ENCODE results near the gene SETD9. TPM values are rescaled to one million over a fixed set of nuclear protein-coding genes. Genes with fewer than 3 reads are reported as not detected.

Gene SETD9
- total RNA-seq, 2 donors from 2014 or later = 5.0 to 14.5 TPM

- Mint-ChIP-seq H3K4me3 (no peak overlapping the region), H3K9me3 (no peaks in the 10 kb centered on the region), H3K4me1 (peaks cover 5% of the 10 kb centered on the region), H3K27ac (no peak overlapping the region), H3K36me3 (ENCODE audit: low read depth) (peaks cover 11% of the 10 kb centered on the region), H3K27me3 (peaks cover 19% of the 10 kb centered on the region)
- ATAC-seq (replicated peaks) = no peak
Observed at GRCh38 chr5:56954262-56954661, 44.9 kb downstream of the SETD9 start.

- Mint-ChIP-seq H3K9me3 (no peaks in the 10 kb centered on the region), H3K4me1 (no peaks in the 10 kb centered on the region), H3K4me3 (no peak overlapping the region), H3K27me3 (peaks cover 32% of the 10 kb centered on the region), H3K36me3 (ENCODE audit: low read depth) (no peaks in the 10 kb centered on the region), H3K27ac (no peak overlapping the region)
- no peak for ATAC-seq (replicated peaks)
Observed at GRCh38 chr5:56958595-56958994, 49.2 kb downstream of the SETD9 start.

- no peak for ATAC-seq (replicated peaks)
- H3K9me3 Mint-ChIP-seq = no peaks in the 10 kb centered on the region
- H3K36me3 Mint-ChIP-seq (ENCODE audit: low read depth) = no peaks in the 10 kb centered on the region
- H3K27me3 Mint-ChIP-seq = peaks cover 33% of the 10 kb centered on the region
- no peak overlapping the region for H3K27ac Mint-ChIP-seq
- no peaks in the 10 kb centered on the region for H3K4me1 Mint-ChIP-seq
- H3K4me3 Mint-ChIP-seq = no peak overlapping the region
Observed at GRCh38 chr5:56959326-56959725, 49.9 kb downstream of the SETD9 start.

GRCh38 chr5:56961746-56962145 lies 52.4 kb downstream of the SETD9 start:
- Mint-ChIP-seq H3K27ac (no peak overlapping the region), H3K9me3 (no peaks in the 10 kb centered on the region), H3K4me3 (no peak overlapping the region), H3K36me3 (ENCODE audit: low read depth) (no peaks in the 10 kb centered on the region), H3K27me3 (peaks cover 38% of the 10 kb centered on the region), H3K4me1 (no peaks in the 10 kb centered on the region)
- no peak for ATAC-seq (replicated peaks)

- Mint-ChIP-seq H3K4me1 (no peaks in the 10 kb centered on the region), H3K4me3 (no peak overlapping the region), H3K36me3 (ENCODE audit: low read depth) (no peaks in the 10 kb centered on the region), H3K27me3 (peaks cover 39% of the 10 kb centered on the region), H3K27ac (no peak overlapping the region), H3K9me3 (no peaks in the 10 kb centered on the region)
- ATAC-seq (replicated peaks) = no peak
Observed at GRCh38 chr5:56962286-56962685, 52.9 kb downstream of the SETD9 start.

GRCh38 chr5:56963246-56963645 lies 53.9 kb downstream of the SETD9 start:
- no peak for ATAC-seq (replicated peaks)
- Mint-ChIP-seq H3K4me3 (no peak overlapping the region), H3K27ac (no peak overlapping the region), H3K9me3 (no peaks in the 10 kb centered on the region), H3K27me3 (peaks cover 41% of the 10 kb centered on the region), H3K4me1 (no peaks in the 10 kb centered on the region), H3K36me3 (ENCODE audit: low read depth) (no peaks in the 10 kb centered on the region)

- no peaks in the 10 kb centered on the region for H3K9me3 Mint-ChIP-seq
- H3K27ac Mint-ChIP-seq = no peak overlapping the region
- no peaks in the 10 kb centered on the region for H3K36me3 Mint-ChIP-seq (ENCODE audit: low read depth)
- no peak overlapping the region for H3K4me3 Mint-ChIP-seq
- ATAC-seq (replicated peaks) = no peak
- peaks cover 45% of the 10 kb centered on the region for H3K27me3 Mint-ChIP-seq
- H3K4me1 Mint-ChIP-seq = no peaks in the 10 kb centered on the region
Observed at GRCh38 chr5:56964173-56964572, 54.8 kb downstream of the SETD9 start.

Other genes with a start within 250 kb of the SETD9 start
- gene MAP3K1, start 94.0 kb upstream of the SETD9 start, total RNA-seq = 10 to 100 TPM; 26.5 to 29.1 TPM
- 10 to 100 TPM; 10.3 to 18.9 TPM for gene MIER3, start 42.5 kb downstream of the SETD9 start, total RNA-seq

Data from activated T-helper 17 cell treated with anti-CD3 and anti-CD28 coated beads, Interleukin-2, amount 50 U/mL, for 72 hours (primary cell).